GM18508 (cell line): ENCODE measurements around the gene ENAH.
"Not testable (repeated sequence)": the region's sequence is repeated elsewhere in the genome, so short reads cannot be mapped to it uniquely, and the experiment has no call there.

Source experiments
- ATAC-seq: cut with Tn5 transposase; IDR thresholded peaks from one replicate; pipeline ENCODE4 v1.9.1; 2021; ENCODE audit warnings: moderate number of reproducible peaks; ENCODE audit not compliant: insufficient read depth, unreplicated experiment

The ENAH gene

DNA sequence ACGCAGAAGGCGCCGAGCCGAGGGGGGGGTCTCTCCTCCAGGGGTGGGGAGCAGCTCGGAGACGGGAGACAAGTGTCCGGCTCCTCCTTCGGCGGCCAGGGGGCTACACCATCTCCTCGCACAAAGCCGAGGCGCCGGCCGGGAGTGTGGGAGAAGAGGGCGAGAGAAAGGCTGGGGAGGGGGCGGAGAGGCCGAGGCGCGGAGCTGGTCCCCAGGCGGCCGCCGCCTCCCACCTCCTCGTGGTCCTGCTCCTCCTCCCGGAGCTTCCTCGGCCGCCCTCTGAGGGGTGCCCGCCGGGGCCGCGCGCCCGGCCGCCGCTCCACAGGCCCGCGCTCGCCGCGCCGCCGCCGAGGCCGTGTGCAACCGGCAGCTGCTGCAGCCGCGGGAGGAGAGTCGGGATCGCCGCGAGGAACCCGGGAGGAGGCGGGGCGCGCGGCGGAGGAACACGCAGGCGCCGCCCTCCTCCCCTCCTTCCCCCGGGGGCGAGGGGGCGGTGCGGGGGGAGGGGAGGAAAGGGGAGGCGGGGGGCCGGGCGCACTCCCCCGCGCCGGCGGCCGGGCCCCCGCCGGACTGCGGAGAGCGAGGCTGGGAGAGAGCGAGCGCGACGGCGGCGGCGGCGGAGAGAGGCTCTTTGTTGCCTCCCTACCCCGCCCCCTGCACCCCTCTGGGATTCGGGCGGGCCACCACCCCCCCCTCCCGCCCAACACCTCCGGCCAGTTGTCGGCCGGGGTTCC, at the start of gene ENAH:
Gene ENAH (minus strand): TSS at position 395 of the 734 bp plus-strand sequence. CDS start 433 bp downstream, outside the sequence.
- ATAC-seq: no peak

DNA sequence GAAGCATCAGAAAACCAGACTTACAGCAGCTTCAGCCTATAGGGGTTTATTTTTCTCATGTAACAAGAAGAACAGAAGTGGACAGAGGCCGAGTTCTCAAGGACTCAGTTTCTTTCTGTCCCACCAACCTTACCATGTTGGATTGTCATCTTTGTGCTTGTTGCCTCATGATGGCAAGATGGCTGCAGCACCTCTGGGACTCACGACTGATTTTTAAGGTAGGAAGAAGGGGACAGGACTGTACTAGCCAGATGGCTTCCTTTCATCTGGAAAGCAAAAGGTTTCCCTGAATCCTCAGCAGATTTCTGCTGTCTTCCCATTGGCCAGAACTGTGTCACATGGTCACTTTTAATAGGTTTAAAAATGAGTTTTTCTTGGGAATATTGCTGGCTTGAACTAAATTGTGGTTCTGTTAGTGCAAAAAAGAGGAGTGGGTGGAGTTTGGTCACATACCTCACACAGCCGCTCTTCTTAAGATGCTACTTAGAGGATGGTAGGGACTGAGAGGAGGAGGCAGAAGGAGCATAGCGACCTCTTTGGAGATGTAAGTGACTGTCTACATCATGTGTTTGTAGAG, 48.1 kb upstream of the ENAH start:
- no peak for ATAC-seq

DNA sequence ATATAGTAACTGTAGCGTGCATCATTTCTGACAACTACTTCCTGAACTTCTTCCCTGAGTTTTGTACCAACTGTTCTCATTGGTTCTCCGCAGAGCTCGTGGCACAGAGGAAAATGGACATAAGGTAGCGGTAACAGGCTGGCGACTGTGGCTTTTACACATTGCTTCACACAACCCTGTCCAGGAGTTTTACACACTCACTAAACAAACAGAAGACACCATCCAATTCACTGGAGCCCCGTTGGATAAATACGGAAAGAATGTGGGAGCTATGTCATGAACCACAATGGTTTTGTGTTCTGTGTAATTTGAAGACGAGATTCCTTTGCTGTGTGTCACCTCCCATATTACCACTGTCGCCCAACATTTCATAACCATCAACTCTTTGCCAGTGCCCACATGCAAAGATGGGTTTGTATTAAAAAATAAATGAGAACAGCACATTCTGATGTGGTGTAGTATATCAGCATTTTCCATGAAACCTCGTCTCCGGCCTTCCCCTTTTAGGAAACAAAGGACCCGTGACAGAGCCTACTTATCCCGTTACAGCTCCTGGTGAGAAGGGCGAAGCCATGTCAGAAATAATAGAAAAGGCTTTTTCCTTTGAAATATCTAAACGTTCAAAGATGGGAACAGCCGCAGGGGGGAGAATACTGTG, 47.4 kb upstream of the ENAH start:
- no peak for ATAC-seq

DNA sequence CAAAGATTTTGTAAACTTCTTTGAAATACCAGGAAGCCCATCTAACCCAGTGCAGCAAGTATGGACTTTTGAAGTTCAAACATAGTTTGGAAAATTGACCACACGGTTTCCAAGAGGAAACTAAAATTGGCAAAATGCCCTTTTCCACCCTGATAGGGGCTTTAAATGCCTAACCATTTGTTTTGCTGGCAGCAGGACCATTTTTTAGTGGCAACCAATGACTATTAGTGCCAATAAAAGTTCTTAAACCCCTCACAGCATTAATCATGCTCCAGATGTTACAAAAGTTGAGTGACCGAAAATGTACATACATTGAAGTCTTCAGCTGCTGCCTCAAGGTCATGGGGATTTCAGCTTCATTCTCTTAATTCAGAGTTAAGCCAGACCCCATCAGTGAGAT, 46.4 kb upstream of the ENAH start:
- ATAC-seq: no peak

DNA sequence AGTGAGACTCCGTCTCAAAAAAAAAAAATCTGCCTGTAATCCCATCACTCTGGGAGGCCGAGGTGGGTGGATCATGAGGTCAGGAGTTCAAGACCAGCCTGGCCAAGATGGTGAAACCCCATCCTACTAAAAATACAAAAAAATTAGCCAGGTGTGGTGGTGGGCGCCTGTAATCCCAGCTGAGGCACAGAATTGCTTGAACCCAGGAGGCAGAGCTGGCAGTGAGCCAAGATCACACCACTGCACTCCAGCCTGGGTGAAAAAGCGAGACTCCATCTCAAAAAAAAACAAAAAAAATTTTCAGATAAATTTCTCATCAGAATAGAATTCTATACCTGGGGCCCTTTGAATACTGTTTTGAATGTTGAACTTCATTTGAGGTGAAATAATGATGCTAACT, 45.3 kb upstream of the ENAH start:
- not testable (repeated sequence) for ATAC-seq

DNA sequence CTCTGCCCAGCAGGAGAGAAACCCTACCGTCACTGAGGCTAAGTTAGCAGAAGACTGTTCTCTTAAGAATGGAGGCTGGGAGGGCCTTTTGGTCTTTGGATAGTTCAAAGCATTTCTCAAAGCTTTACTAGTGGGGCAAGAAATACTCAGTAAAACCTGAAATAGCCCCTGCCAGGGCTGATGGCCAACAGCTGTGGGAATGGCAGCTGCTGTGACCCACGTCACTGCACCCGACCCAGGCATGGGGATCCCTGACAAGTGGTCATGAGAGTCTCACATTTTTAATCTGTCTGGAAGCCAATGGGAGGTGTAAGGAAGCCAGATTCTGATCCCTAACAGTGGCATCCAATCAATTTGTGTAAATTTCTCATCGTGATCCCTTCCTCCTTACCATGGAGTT, 44.5 kb upstream of the ENAH start:
- no peak for ATAC-seq

DNA sequence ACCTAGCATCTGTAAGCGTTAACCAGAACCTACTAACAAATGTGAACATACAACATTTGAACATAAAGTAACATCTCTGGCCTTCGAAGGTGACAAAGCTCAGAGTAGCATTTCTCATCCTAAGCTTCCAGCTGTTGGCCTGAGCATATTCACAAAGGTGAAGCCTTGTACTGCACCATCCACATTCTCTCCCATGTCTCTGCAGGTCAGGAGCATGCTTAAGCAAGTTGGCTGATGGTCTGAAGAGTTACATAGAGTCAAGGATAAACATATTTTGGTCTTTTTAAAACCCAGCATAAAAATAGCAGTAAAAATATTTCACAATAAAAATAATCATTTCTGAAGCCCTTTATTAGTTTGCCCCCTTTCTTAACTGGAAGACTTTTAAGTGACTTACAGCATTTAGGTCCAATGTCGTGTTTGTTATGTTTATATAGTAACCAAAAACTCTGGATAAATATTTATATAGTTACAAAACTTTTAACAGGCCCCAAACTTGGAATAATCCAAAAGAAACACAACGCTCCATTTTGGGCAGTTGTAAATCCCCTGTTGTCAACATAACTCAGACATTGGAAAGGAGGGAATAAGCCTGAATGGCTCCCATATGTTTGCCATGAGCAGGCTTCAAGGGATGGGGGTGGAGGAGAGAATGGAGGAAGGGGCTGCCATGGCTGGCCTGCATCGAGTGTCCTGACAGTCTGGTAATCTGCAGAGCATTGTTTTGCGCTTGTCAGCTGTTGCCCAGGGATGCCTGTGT, 42.8 kb upstream of the ENAH start:
- no peak for ATAC-seq

DNA sequence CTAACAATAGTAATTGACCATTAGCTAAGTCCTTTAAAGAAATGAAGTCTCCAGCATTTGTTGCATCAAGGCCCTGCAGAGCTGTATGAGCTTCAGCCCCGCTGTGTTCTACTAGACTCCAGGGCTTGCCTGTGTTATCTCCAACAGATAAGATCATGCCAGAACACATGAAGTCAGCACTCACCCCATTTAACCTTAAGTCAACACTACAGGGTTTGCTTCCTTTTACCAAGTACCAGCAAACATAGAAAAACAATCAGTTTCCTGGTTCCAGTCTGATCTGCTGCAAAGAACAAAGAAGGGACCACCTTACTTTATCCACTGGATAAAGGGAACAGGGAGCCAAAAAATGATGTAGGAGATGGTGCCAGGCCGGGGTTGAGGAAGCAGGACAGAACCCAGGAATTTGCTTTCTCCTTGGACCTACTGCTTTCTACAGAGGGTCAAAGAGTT, 41.3 kb upstream of the ENAH start:
- no peak for ATAC-seq

DNA sequence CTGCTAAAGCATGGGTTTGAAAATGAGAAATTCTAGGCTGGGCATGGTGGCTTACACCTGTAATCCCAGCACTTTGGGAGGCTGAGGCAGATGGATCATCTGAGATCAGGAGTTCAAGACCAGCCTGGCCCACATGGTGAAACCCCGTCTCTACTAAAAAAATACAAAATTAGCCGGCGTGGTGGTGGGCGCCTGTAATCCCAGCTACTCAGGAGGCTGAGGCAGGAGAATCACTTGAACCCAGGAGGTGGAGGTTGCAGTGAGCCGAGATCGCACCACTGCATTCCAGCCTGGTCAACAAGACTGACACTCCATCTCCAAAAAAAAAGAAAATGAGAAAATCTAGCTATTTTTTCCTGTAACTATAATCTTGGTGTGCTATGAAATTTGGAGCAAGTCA, 40.8 kb upstream of the ENAH start:
- not testable (repeated sequence) for ATAC-seq

DNA sequence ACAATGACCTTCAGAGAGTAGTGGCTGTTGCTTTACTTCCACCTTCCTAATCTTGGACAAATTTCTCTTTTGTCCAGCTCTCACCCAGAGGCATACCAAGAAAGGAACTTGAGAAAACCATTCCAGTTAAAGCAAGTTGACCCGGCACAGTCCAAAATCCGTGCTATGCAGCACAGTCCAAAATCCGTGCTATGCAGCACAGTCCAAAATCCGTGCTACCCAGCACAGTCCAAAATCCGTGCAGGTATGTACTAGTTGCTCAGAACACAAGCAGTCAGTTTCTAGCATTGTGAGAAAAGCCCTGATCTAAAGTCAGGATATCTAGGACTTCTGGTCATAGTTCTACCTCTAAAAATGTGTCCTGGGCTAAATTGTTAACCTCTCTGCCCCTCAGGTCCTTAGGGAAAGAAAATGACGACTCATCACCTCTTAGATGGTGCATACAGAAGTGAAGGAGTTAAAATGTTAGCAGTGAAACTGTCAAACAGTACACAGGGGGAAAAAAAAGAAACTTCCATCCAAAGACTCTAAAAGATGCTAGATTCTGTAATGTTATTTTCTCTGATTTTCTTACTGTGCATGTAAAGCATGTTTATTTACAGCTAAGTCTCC, 40.3 kb upstream of the ENAH start:
- ATAC-seq: no peak

DNA sequence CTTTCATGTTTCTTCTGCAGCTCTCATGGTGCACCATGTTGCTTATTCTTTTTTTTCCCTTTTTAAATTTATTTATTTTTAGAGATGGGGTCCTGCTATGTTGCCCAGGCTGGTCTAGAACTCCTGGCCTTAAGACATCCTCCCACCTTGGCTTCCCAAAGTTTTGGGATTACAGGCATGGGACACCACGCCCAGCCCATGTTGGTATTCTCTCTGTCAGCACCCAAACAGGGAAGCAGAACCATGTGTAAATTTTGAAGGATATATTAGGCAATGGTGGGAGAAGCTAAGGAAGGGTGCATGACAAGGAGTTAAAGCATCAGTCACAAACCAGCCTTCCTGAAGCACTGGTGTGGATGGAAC, 39.6 kb upstream of the ENAH start:
- ATAC-seq: no peak

DNA sequence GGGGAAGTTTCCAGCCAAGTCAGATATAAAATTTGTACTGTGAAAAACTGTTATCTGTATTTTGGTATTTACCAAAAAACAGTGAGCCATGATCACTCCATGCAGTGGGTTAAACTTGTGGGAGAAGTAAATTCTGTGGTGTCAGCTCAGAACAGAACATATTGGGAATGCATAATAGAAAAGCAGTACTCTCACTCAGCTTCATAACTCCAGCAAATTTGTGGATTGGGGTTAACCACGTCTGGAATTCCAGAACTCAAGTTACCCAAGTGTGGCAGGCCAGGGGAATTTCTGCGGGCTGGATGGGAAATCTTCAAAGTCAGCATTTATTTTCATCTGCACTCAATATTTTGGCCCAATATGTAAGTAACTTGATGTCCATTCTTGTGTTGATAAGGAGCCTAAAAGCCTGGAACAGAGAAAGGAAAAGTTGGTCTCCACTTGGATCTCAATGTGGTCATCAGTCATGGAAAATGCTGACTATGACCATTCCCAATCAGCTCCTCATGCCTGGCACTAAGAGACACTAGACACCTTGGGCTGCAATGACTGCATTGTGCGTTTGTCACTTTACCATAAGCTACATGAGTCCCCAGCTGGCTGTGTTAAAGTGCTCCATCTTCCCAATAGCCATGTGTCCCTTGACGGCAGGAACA, 39.1 kb upstream of the ENAH start:
- no peak for ATAC-seq

DNA sequence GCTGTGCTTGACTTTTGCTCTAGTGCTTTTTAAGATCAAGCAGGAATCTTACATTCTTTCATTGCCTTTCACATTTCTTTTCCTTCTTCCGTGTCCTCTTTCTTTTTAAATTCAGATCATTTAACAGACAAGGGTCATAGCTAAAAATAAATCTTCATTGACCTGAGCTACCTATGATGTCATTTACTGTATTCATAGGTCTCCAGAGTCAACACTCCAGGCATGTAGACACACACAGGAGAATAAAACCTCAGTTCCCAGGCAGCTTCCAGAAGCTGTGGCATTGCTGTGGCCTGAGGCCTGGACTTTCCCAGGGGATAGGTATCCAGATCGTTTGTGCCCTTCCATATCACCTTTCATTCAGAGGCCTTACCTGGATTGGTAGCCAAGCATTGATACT, 38.5 kb upstream of the ENAH start:
- no peak for ATAC-seq

DNA sequence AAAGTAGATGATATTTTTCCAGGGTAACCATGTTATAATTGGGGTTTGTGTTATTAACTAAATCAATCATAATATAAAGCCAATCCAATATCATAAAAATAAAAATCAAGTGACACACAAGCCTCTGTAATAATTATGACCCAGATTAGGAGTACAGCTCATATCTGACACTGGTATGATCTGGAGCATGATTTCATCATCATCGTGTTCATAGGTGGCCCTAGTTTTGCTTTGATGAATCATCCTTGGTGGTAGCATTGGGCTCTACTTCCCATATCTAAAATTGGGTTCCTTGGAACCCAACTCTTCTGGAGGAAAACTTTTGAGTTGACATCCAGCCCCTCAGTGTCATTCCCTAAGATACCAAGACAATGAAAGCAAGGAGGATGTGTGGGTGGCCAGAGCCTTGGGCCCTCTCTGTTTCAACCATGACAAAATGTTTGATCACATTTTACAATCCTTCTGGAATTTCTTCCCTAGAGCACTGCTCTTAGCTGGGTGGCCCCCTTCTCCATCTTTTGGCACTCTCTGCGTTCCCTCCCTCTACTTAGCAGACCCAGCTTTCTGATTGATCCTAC, 37.0 kb upstream of the ENAH start:
- no peak for ATAC-seq

DNA sequence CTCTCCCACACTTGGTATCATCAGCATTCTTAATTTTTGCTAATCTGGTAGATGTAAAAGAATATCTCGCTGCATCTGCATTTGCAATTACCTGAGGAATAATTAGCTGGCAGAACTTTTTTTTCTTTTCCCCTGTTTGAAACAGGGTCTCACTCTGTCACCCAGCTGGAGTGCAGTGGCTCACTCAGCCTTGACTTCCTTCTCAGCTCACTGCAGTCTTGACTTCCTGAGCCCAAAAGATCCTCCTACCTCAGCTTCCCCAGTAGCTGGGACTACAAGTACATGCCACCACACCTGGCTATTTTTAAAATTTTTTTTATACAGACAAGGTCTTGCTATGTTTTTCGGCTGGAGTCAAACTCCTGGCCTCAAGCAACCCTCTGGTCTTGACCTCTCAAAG, 35.4 kb upstream of the ENAH start:
- no peak for ATAC-seq

DNA sequence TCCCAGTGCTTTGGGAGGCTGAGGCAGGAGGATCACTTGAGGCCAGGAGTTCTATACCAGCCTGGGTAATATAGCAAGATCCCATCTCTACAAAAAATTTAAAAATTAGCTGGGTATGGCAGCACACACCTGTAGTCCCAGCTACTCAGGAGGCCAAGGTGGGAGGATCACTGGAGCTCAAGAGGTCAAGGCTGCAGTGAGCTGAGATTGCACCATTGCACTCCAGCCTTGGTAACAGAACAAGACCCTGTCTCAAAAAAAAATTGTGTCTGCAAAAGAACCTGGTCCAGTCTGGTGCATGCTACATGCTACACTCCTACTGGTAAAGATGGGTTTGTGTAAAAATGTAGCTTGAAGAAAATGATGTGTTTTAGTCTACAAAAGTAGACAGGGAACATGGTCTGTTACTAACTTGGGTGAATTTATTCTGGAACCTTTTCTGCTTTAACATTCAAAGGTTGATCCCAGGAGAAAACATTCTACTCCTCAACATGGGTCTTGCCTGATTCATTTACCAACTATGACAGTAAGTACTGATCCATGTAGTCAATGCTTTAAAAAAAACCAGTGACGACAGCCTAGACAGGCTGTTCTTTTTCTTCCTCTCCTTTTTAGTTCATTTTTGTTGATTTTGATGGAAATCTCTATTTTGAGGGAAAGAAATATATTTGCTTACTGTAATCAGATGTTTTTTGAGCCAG, 32.7 kb upstream of the ENAH start:
- ATAC-seq: no peak

DNA sequence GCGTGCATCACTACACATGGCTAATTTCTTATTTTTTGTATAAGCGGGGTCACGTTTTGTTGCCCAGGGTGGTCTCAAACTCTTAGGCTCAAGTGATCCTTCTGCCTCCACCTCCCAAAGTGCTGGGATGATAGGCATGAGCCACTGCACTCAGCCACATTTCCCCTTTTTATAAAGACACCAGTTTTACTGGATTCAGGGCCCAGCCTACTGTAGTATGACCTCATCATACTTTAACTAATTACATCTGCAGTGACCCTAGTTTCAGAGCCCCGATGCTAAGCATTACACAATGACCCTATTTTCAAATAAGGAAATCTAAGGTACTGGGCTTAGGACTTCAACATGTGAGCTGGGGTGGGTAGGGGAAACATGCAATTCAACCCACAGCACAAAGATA, 31.8 kb upstream of the ENAH start:
- ATAC-seq: no peak

DNA sequence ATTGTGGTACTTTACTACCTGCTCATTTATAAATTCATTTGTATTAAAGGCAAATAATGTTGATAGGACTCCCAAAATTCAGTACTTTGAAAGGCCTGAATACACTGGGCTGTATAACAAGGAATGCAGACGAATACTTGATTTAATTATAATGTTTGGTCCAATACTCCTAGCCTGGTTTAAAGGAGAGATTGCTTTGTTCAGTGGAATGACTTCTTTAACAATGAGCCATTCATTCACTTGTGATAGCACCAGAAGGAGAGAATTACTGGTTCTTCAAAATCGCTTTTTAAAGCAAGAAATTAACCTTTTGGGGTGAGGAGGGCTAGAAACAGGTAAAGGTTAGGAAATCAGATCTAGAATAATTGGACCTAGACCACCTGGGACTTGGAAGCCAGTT, 28.3 kb upstream of the ENAH start:
- ATAC-seq: no peak

DNA sequence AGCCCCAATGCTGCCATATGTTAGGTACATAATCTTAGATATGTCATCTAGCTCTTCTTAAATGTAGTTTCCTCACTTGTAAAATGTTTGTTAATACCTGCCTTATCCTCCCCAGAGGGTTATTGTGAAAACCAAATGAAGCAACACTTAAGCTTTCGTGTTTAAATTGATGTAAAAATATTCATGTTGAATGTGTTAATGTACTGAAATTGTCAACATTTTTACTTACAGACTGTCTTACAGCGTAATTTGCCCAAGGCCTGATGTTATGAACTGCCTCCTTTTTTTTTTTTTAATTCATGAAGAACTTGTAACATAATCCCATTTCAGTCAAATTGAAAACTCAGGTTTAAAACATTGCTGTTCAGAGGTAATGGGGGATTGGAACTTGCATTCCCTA, 25.6 kb upstream of the ENAH start:
- ATAC-seq: no peak
